Stimulated activated CD8-positive, alpha-beta memory T cell treated with anti-CD3 and anti-CD28 coated beads, Interleukin-12 subunit alpha, Interleukin-12 subunit beta, amount 100 ng/mL, for 4 hours (primary cell): ENCODE data around the gene PRRT2.

Source experiments
- DNase-seq: peaks from one replicate; pipeline ENCODE4 v3.0.0-alpha.2; 2020; ENCODE audit warnings: low read depth

PRRT2 gene

GRCh38 chr16:29863669-29863984 lies 51.6 kb downstream of the PRRT2 start:
- no peak for DNase-seq

GRCh38 chr16:29864205-29864604 lies 52.2 kb downstream of the PRRT2 start:
- DNase-seq, result no peak
